CD8-positive, alpha-beta memory T cell (primary cell): ENCODE results near the gene UBE4B. TPM values are rescaled to one million over a fixed set of nuclear protein-coding genes. Genes with fewer than 3 reads are reported as not detected.
"Not testable (repeated sequence)": the region's sequence is repeated elsewhere in the genome, so short reads cannot be mapped to it uniquely, and the experiment has no call there.

Source experiments
- CTCF ChIA-PET: fragments of 350-600 bp; sonication (Branson Sonifier 250); formaldehyde crosslinking; loops from one replicate; lab custom pipeline; 2021; ENCODE audit warnings: antibody characterized with exemption; lab: Charles Lee
- POLR2A ChIA-PET: fragments of 350-600 bp; sonication (Branson Sonifier 250); formaldehyde crosslinking; loops from one replicate; lab custom pipeline; 2021; ENCODE audit warnings: antibody characterized with exemption; lab: Charles Lee
- DNase-seq, 5 donors: peaks; one replicate each; pipeline versions ENCODE4 v3.0.0 to v3.0.0-alpha.2; 2020 to 2022; ENCODE audit warnings: mixed read lengths in 1 of 5
- H3K27ac ChIP-seq: one replicate; pipeline ENCODE4 v1.7.0; 2013; ENCODE audit warnings: low read depth, mild to moderate bottlenecking, low read length, moderate library complexity
- H3K27me3 ChIP-seq: 2 replicates; pipeline ENCODE4 v1.7.0; 2013; ENCODE audit warnings: low read length, mild to moderate bottlenecking; ENCODE audit not compliant: insufficient read depth, poor library complexity, severe bottlenecking
- H3K36me3 ChIP-seq: 2 replicates; pipeline ENCODE4 v1.7.0; 2013; ENCODE audit warnings: mild to moderate bottlenecking, low read length, moderate library complexity; ENCODE audit not compliant: insufficient read depth
- H3K4me1 ChIP-seq: 2 replicates; pipeline ENCODE4 v1.7.0; 2013; ENCODE audit warnings: mild to moderate bottlenecking, low read length, moderate library complexity; ENCODE audit not compliant: insufficient read depth
- H3K4me3 ChIP-seq: 2 replicates; pipeline ENCODE4 v1.7.0; 2013; ENCODE audit warnings: mild to moderate bottlenecking, low read length
- H3K9me3 ChIP-seq: 2 replicates; pipeline ENCODE4 v1.7.0; 2013; ENCODE audit warnings: mild to moderate bottlenecking, low read length
- H3K27ac Mint-ChIP-seq, 8 donors: one replicate each; pipeline ENCODE4 v1.8.0; 2020 to 2021; ENCODE audit warnings: mixed read lengths in 8 of 8, mild to moderate bottlenecking in 6 of 8, inconsistent platforms in 3 of 8, moderate library complexity in 3 of 8
- H3K27me3 Mint-ChIP-seq, 2 donors: one replicate each; pipeline ENCODE4 v1.8.0; 2020 to 2021; ENCODE audit warnings: mixed read lengths in 2 of 2, mild to moderate bottlenecking in 1 of 2, moderate library complexity in 1 of 2
- H3K36me3 Mint-ChIP-seq, 3 donors: one replicate each; pipeline ENCODE4 v1.8.0; 2020 to 2021; ENCODE audit warnings: mixed read lengths in 3 of 3, inconsistent platforms in 1 of 3, mild to moderate bottlenecking in 1 of 3
- H3K4me1 Mint-ChIP-seq, 3 donors: one replicate each; pipeline ENCODE4 v1.8.0; 2020 to 2021; ENCODE audit warnings: mixed read lengths in 3 of 3, inconsistent platforms in 1 of 3, mild to moderate bottlenecking in 1 of 3
- H3K4me3 Mint-ChIP-seq, 7 donors: one replicate each; pipeline ENCODE4 v1.8.0; 2020 to 2021; ENCODE audit warnings: mixed read lengths in 7 of 7, mild to moderate bottlenecking in 6 of 7, moderate library complexity in 4 of 7, inconsistent platforms in 2 of 7
- H3K9me3 Mint-ChIP-seq, 5 donors: one replicate each; pipeline ENCODE4 v1.8.0; 2020 to 2022; ENCODE audit warnings: mixed read lengths in 5 of 5, mild to moderate bottlenecking in 3 of 5, moderate library complexity in 2 of 5, inconsistent platforms in 1 of 5
- polyA plus RNA-seq: library from polyadenylated mRNA; unstranded; fragments of 300-500 nt; fragmentation: Illumina TruSeq; gene quantifications from one replicate; pipeline ENCODE4 v1.2.3, GENCODE V29; 2021
- total RNA-seq, 2 experiments: library from RNA; stranded (reverse); gene quantifications; one replicate each; pipeline ENCODE4 v1.2.3, GENCODE V29; 2021

Gene UBE4B
- total and polyA plus RNA-seq, 3 experiments from 2014 or later, result 13.7 to 40.6 (median 35.7) TPM

DNA sequence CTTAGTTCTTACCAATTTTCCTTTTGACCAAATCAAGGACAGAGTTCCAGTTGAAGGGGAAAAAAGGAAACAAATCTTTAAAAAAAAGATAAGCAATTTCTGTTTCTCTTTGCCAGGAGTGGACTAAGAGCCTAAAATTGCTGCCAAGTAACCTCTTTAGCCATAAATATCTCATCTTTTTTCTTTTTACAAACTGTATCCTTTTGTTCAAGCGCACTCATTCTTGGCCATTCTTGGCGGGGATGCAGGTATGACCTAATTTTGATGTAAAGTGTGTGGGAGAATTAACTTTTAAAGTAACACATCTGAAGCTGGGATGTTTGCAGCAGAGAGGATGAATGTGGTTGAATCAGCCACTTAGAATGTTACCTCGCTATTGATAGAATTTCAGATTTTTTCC lies 164.2 kb downstream of the UBE4B start:
- Mint-ChIP-seq H3K4me1 (no peaks in the 10 kb centered on the region), H3K36me3 (no peaks in the 10 kb centered on the region), H3K27ac (peak overlapping the region in 1 of 8 donors; percentile 85), H3K9me3 (no peaks in the 10 kb centered on the region), H3K4me3 (no peak overlapping the region), H3K27me3 (peaks cover 7 to 11% of the 10 kb centered on the region in 2 donors)
- ChIA-PET CTCF (no interaction called here), POLR2A (no interaction called here)
- H3K36me3 ChIP-seq, result no peaks in the 10 kb centered on the region
- H3K9me3 ChIP-seq, result no peaks in the 10 kb centered on the region
- no peak overlapping the region for H3K27ac ChIP-seq
- no peaks in the 10 kb centered on the region for H3K27me3 ChIP-seq
- no peaks in the 10 kb centered on the region for H3K4me1 ChIP-seq
- H3K4me3 ChIP-seq, result no peak overlapping the region
- no peak for DNase-seq

DNA sequence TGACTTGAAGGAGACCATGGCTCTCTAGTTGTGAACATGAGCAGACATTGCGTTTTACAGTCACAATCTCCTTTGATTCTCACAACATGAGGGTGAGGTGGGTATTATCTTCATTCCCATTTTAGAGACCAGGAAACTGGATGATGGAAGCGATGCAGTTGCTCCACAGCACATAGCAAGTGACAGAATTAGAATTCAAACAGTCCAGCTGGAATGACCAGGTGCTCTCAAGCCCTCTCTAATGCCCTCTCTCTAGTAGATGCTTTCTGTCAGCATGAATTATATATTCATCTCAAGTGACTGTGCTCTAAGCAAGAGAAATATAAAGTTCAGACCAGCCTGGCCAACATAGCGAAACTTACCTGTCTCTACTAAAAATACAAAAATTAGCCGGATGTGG lies 167.9 kb downstream of the UBE4B start:
- no peaks in the 10 kb centered on the region for H3K4me1 ChIP-seq
- ChIA-PET CTCF (interaction anchor here (2.1 kb wide), 1 partner anchor 9 kb away, joined by 18 read pairs; the partner anchor contains the start of gene KIF1B), POLR2A (no interaction called here)
- no peak overlapping the region for H3K4me3 ChIP-seq
- H3K9me3 ChIP-seq, result no peaks in the 10 kb centered on the region
- Mint-ChIP-seq H3K36me3 (no peaks in the 10 kb centered on the region), H3K27ac (no peak overlapping the region), H3K9me3 (no peaks in the 10 kb centered on the region), H3K4me3 (no peak overlapping the region), H3K4me1 (no peaks in the 10 kb centered on the region), H3K27me3 (peaks cover 5 to 11% of the 10 kb centered on the region in 2 donors)
- H3K27ac ChIP-seq, result no peak overlapping the region
- no peaks in the 10 kb centered on the region for H3K36me3 ChIP-seq
- no peak for DNase-seq
- H3K27me3 ChIP-seq, result no peaks in the 10 kb centered on the region

GRCh38 chr1:10204003-10204642 lies 171.4 kb downstream of the UBE4B start:
- POLR2A ChIA-PET, result interaction anchor here (0.7 kb wide), 1 partner anchor 12 kb away, joined by 3 read pairs; no protein-coding TSS in a partner anchor
- CTCF ChIA-PET, result no interaction called here
- Mint-ChIP-seq H3K9me3 (no peaks in the 10 kb centered on the region), H3K36me3 (no peaks in the 10 kb centered on the region), H3K27ac (no peak overlapping the region), H3K4me3 (no peak overlapping the region), H3K27me3 (peaks cover 3 to 9% of the 10 kb centered on the region in 2 donors), H3K4me1 (peaks cover 0 to 1% (median 1%) of the 10 kb centered on the region in 3 donors)
- H3K27ac ChIP-seq, result no peak overlapping the region
- H3K4me3 ChIP-seq, result no peak overlapping the region
- H3K4me1 ChIP-seq, result peaks cover under 1% of the 10 kb centered on the region
- no peaks in the 10 kb centered on the region for H3K27me3 ChIP-seq
- no peak for DNase-seq
- no peaks in the 10 kb centered on the region for H3K36me3 ChIP-seq
- no peaks in the 10 kb centered on the region for H3K9me3 ChIP-seq

DNA sequence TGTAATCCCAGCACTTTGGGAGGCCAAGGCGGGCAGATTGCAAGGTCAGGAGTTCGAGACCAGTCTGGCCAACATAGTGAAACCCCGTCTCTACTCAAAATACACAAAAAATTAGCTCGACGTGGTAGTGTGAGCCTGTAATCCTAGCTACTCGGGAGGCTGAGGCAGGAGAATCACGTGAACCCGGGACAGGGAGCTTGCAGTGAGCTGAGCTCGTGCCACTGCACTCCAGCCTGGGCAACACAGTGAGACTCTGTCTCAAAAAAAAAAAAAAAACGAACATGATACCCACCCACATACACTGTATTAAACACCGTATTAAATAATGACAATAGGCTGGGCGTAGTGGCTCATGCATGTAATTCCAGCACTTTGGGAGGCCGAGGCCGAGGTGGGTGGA lies 172.4 kb downstream of the UBE4B start:
- H3K4me3 Mint-ChIP-seq, H3K4me3 ChIP-seq, H3K9me3 Mint-ChIP-seq, H3K27ac Mint-ChIP-seq, H3K27ac ChIP-seq, POLR2A ChIA-PET, DNase-seq, H3K9me3 ChIP-seq, H3K36me3 Mint-ChIP-seq, H3K27me3 Mint-ChIP-seq, H3K4me1 ChIP-seq, H3K27me3 ChIP-seq, H3K36me3 ChIP-seq, CTCF ChIA-PET: not testable (repeated sequence)
- peaks cover 3 to 11% (median 9%) of the 10 kb centered on the region in 3 donors for H3K4me1 Mint-ChIP-seq

- H3K4me1 Mint-ChIP-seq, result peaks cover 14 to 27% (median 24%) of the 10 kb centered on the region in 3 donors
- H3K4me3 ChIP-seq, result no peak overlapping the region
- H3K27me3 Mint-ChIP-seq, result peaks cover 3% of the 10 kb centered on the region in 2 donors
- H3K27ac ChIP-seq, result no peak overlapping the region
- no peak overlapping the region for H3K27ac Mint-ChIP-seq
- CTCF ChIA-PET, result interaction anchor here (3.0 kb wide), 1 partner anchor 221 kb away, joined by 37 read pairs; the partner anchor contains the start of gene CENPS
- H3K4me3 Mint-ChIP-seq, result no peak overlapping the region
- H3K9me3 Mint-ChIP-seq, result no peaks in the 10 kb centered on the region
- peaks cover 19% of the 10 kb centered on the region for H3K4me1 ChIP-seq
- H3K9me3 ChIP-seq, result no peaks in the 10 kb centered on the region
- peaks cover 0 to 4% (median 0%) of the 10 kb centered on the region in 3 donors for H3K36me3 Mint-ChIP-seq
- no peaks in the 10 kb centered on the region for H3K27me3 ChIP-seq
- POLR2A ChIA-PET, result no interaction called here
- DNase-seq, result no peak
- H3K36me3 ChIP-seq, result no peaks in the 10 kb centered on the region
Observed at GRCh38 chr1:10207810-10208209, 175.1 kb downstream of the UBE4B start.

DNA sequence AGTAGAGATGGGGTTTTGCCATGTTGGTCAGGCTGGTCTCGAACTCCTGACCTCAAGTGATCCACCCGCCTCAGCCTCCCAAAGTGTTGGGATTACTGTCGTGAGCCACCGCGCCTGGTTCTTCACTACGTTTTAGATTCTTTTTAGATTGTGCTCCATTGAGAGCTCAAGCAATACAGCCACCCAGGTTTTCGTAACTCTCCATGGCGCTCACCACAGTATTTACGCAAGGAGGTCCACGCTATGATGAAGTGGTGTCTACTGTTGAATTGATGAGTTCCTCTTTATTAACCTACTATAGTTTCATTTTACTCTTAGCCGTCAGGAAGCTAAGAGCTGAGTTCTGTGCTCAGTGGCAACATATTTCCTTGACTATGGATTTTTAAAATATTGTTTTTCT lies 175.8 kb downstream of the UBE4B start:
- Histone ChIP-seq H3K27me3 (no peaks in the 10 kb centered on the region), H3K27ac (no peak overlapping the region), H3K4me3 (no peak overlapping the region), H3K36me3 (no peaks in the 10 kb centered on the region), H3K4me1 (peaks cover 19% of the 10 kb centered on the region), H3K9me3 (no peaks in the 10 kb centered on the region)
- Mint-ChIP-seq H3K4me1 (peaks cover 17 to 34% (median 28%) of the 10 kb centered on the region in 3 donors), H3K27ac (peak overlapping the region in 3 of 8 donors; percentile 7 to 92 (median 57)), H3K4me3 (peak overlapping the region in 6 of 7 donors; percentile 34 to 89 (median 42)), H3K9me3 (no peaks in the 10 kb centered on the region), H3K27me3 (peaks cover 0 to 3% of the 10 kb centered on the region in 2 donors), H3K36me3 (peaks cover 0 to 4% (median 0%) of the 10 kb centered on the region in 3 donors)
- ChIA-PET POLR2A (no interaction called here), CTCF (interaction anchor here (1.4 to 3.8 kb wide), 6 partner anchors 8 to 223 kb away, joined by 3 to 37 read pairs (median 14); partner anchors contain the start of gene CENPS)
- no peak for DNase-seq

GRCh38 chr1:10209590-10209904 lies 176.8 kb downstream of the UBE4B start:
- peaks cover 0 to 3% of the 10 kb centered on the region in 2 donors for H3K27me3 Mint-ChIP-seq
- H3K9me3 ChIP-seq, result no peaks in the 10 kb centered on the region
- H3K4me1 Mint-ChIP-seq, result peaks cover 17 to 39% (median 31%) of the 10 kb centered on the region in 3 donors
- peaks cover 19% of the 10 kb centered on the region for H3K4me1 ChIP-seq
- ChIA-PET CTCF (interaction anchor here (0.7 to 3.8 kb wide), 26 partner anchors 9 to 315 kb away, joined by 3 to 37 read pairs (median 6); partner anchors contain the start of genes CENPS, LZIC, NMNAT1 and PGD), POLR2A (interaction anchor here (0.5 to 1.4 kb wide), 3 partner anchors 9 to 189 kb away, joined by 3 to 4 read pairs (median 4); partner anchors contain the start of gene PGD)
- no peaks in the 10 kb centered on the region for H3K9me3 Mint-ChIP-seq
- peak overlapping the region; percentile 82 to 91 (median 88) for H3K4me3 Mint-ChIP-seq
- peak overlapping the region; percentile 75 for H3K4me3 ChIP-seq
- no peaks in the 10 kb centered on the region for H3K36me3 ChIP-seq
- H3K27ac ChIP-seq, result peak overlapping the region; percentile 39
- no peaks in the 10 kb centered on the region for H3K27me3 ChIP-seq
- DNase-seq, result no peak
- peaks cover 0 to 4% (median 0%) of the 10 kb centered on the region in 3 donors for H3K36me3 Mint-ChIP-seq
- peak overlapping the region; percentile 32 to 84 (median 68) for H3K27ac Mint-ChIP-seq
